ENCODE results near the gene PTPRN2. TPM values are rescaled to one million over a fixed set of nuclear protein-coding genes. Genes with fewer than 3 reads are reported as not detected.

The PTPRN2 gene
- total RNA-seq, 1 experiment from 2014 or later = 0.11 TPM

DNA sequence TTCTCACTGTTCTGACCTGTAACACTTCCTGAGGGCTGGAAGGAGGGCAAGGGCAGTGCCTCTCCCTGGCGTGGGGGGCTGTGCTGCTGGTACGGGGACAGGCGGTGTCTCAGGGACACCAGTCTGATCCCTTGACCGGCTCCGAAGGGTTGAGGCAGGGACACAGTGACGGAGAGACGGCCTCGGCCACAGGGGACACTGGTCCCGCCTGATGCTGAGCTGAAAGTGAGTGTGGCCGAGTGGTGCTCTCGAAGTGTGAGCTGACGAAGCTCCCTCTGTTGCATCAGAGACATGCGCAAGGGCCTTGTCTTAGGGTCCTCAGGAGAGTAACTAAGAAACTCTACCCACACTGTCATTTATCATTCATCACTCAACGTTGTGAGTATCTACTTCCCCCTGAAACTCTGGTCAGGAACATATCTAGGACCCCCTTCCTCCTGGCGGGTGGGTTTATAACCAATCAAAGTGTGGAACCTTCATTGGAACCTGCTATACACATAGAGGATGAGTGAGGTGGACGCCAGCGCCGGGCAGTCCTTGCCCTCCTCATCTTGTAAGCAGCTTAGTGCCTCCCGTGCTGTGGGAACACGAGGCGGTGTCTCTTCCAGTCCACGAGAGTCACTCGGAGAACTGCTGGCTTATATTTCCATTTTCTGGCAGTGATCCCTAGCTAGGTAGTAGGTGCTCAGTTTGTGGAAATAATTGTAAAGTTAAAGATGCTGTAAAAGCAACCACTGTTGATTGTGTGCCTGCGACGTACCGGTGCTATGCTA is 967.7 kb downstream of the PTPRN2 start:
- Histone ChIP-seq H3K9me3 (ENCODE audit: low read depth, low read length, poor library complexity, severe bottlenecking) (no peaks in the 10 kb centered on the region), H3K27me3 (replicated peaks; ENCODE audit: insufficient read depth, low read depth, low read length, poor library complexity) (peaks cover 38% of the 10 kb centered on the region), H3K4me1 (ENCODE audit: insufficient read depth, low read length, poor library complexity, severe bottlenecking) (no peaks in the 10 kb centered on the region), H3K4me3 (ENCODE audit: low read depth, low read length, poor library complexity, severe bottlenecking) (no peak overlapping the region), H3K36me3 (ENCODE audit: insufficient read depth, low read length, poor library complexity, severe bottlenecking) (no peaks in the 10 kb centered on the region), H3K27ac (ENCODE audit: low read depth, low read length, poor library complexity, severe bottlenecking) (no peak overlapping the region)
- TF ChIP-seq, protein P1, sequence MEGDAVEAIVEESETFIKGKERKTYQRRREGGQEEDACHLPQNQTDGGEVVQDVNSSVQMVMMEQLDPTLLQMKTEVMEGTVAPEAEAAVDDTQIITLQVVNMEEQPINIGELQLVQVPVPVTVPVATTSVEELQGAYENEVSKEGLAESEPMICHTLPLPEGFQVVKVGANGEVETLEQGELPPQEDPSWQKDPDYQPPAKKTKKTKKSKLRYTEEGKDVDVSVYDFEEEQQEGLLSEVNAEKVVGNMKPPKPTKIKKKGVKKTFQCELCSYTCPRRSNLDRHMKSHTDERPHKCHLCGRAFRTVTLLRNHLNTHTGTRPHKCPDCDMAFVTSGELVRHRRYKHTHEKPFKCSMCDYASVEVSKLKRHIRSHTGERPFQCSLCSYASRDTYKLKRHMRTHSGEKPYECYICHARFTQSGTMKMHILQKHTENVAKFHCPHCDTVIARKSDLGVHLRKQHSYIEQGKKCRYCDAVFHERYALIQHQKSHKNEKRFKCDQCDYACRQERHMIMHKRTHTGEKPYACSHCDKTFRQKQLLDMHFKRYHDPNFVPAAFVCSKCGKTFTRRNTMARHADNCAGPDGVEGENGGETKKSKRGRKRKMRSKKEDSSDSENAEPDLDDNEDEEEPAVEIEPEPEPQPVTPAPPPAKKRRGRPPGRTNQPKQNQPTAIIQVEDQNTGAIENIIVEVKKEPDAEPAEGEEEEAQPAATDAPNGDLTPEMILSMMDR (conservative IDR thresholded peaks at IDR 0.05; ENCODE audit: low read depth, low read length) = no peak
- TF ChIP-seq EZH2 (IDR thresholded peaks at IDR 0.05; ENCODE audit: borderline replicate concordance, low read depth, low read length, poor library complexity, severe bottlenecking) = no peak
- POLR2A ChIA-PET (ENCODE audit: low non-redundant PET) = no interaction called here
- intact Hi-C loops (cut with micrococcal nuclease; ENCODE audit: unreplicated experiment) = no loop called here
- CTCF ChIA-PET = no interaction called here
- no peak for DNase-seq (ENCODE audit: low spot score)
- BruUV-seq (replicated peaks) = no TSS peak

DNA sequence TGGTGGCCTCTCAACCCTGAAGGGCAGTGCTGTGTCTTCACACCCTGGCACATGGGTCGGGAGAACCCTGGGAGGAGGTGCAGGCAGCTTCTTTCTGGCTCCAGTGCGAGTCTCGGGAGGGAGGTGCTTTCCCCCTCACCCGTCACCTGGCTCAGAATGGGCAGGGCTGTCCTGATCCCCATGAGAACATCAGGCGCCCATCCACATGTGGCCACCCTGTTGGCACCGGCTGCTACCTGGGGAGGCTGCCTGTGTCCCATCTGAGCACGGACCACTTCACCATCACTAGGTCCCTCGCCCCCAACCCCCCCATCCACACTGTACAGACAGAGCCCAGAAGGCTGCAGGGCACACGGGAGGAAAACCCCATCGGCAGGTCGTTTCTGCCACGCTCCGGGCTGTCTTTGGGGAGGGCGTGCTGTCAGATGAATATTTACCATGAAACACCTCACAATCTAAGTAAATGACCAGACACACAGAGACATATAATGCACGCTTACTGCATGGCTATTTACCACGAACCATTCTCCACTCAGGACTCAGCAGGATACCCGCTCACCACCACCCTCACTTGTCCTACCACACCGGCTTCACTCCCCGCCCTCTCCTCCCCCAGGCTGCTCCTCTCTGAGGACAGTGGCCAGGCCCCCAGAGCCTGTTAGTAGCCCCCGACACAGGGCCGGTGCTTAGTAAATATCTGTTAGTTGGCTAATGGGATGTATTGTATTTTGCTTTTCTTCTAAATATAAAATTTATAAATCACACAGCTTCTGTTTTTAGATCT is 968.6 kb downstream of the PTPRN2 start:
- no peak for TF ChIP-seq EZH2 (IDR thresholded peaks at IDR 0.05; ENCODE audit: borderline replicate concordance, low read depth, low read length, poor library complexity, severe bottlenecking)
- TF ChIP-seq, protein P1 (conservative IDR thresholded peaks at IDR 0.05; ENCODE audit: low read depth, low read length) = no peak
- DNase-seq (ENCODE audit: low spot score) = no peak
- Histone ChIP-seq H3K9me3 (ENCODE audit: low read depth, low read length, poor library complexity, severe bottlenecking) (no peaks in the 10 kb centered on the region), H3K4me1 (ENCODE audit: insufficient read depth, low read length, poor library complexity, severe bottlenecking) (no peaks in the 10 kb centered on the region), H3K27me3 (replicated peaks; ENCODE audit: insufficient read depth, low read depth, low read length, poor library complexity) (peaks cover 39% of the 10 kb centered on the region), H3K36me3 (ENCODE audit: insufficient read depth, low read length, poor library complexity, severe bottlenecking) (no peaks in the 10 kb centered on the region), H3K4me3 (ENCODE audit: low read depth, low read length, poor library complexity, severe bottlenecking) (no peak overlapping the region), H3K27ac (ENCODE audit: low read depth, low read length, poor library complexity, severe bottlenecking) (no peak overlapping the region)
- CTCF ChIA-PET = no interaction called here
- intact Hi-C loops (cut with micrococcal nuclease; ENCODE audit: unreplicated experiment) = no loop called here
- no TSS peak for BruUV-seq (replicated peaks)
- POLR2A ChIA-PET (ENCODE audit: low non-redundant PET) = no interaction called here

DNA sequence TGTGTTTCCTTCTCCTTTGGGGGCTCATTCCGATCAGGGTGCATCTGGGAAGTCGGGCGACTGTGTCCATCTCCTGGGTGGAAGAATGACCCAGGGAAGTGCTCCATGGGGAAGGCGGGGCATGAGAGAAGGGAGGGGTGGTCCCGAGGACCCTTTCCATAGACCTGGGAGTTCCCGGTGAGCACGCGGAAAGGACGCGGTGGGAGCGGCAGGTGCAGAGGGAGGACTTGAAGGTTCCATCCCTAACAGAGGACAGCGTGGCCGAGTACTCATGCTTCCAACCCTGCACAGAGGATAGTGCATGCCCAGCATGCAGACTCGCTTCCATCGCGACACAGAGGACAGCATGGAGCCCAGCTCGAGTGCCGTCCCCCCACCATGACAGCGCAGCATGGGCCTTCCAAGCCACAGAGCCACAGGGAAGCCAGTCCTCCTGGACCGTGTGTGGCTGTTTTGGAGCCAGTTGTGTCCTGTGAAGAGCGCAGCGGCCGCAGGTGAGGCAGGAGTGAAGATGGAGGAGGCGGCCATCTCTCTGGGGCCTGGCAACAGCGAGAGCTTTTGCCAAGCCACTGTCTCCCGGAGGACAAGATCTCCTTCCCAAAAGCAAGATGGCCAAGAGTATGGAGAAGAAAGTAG is 969.4 kb downstream of the PTPRN2 start:
- Histone ChIP-seq H3K4me1 (ENCODE audit: insufficient read depth, low read length, poor library complexity, severe bottlenecking) (peaks cover 5% of the 10 kb centered on the region), H3K9me3 (ENCODE audit: low read depth, low read length, poor library complexity, severe bottlenecking) (no peaks in the 10 kb centered on the region), H3K4me3 (ENCODE audit: low read depth, low read length, poor library complexity, severe bottlenecking) (no peak overlapping the region), H3K36me3 (ENCODE audit: insufficient read depth, low read length, poor library complexity, severe bottlenecking) (no peaks in the 10 kb centered on the region), H3K27ac (ENCODE audit: low read depth, low read length, poor library complexity, severe bottlenecking) (no peak overlapping the region), H3K27me3 (replicated peaks; ENCODE audit: insufficient read depth, low read depth, low read length, poor library complexity) (peaks cover 40% of the 10 kb centered on the region)
- ChIA-PET CTCF (no interaction called here), POLR2A (ENCODE audit: low non-redundant PET) (no interaction called here)
- TF ChIP-seq EZH2 (IDR thresholded peaks at IDR 0.05; ENCODE audit: borderline replicate concordance, low read depth, low read length, poor library complexity, severe bottlenecking) = no peak
- TF ChIP-seq, protein P1 (conservative IDR thresholded peaks at IDR 0.05; ENCODE audit: low read depth, low read length) = no peak
- intact Hi-C loops (cut with micrococcal nuclease; ENCODE audit: unreplicated experiment) = no loop called here
- no TSS peak for BruUV-seq (replicated peaks)
- DNase-seq (ENCODE audit: low spot score) = no peak

All from A673 (cell line).